CD4-positive, alpha-beta T cell treated with Interleukin-17A for 4 hours (primary cell): Measurements from ENCODE around the gene OR13C9.
"Not testable (repeated sequence)": the region's sequence is repeated elsewhere in the genome, so short reads cannot be mapped to it uniquely, and the experiment has no call there.

ENCODE experiments used
- DNase-seq: peaks from one replicate; pipeline ENCODE4 v3.0.0-alpha.2; 2020; ENCODE audit warnings: mixed read lengths

OR13C9 gene, protein sequence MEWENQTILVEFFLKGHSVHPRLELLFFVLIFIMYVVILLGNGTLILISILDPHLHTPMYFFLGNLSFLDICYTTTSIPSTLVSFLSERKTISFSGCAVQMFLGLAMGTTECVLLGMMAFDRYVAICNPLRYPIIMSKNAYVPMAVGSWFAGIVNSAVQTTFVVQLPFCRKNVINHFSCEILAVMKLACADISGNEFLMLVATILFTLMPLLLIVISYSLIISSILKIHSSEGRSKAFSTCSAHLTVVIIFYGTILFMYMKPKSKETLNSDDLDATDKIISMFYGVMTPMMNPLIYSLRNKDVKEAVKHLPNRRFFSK

DNA sequence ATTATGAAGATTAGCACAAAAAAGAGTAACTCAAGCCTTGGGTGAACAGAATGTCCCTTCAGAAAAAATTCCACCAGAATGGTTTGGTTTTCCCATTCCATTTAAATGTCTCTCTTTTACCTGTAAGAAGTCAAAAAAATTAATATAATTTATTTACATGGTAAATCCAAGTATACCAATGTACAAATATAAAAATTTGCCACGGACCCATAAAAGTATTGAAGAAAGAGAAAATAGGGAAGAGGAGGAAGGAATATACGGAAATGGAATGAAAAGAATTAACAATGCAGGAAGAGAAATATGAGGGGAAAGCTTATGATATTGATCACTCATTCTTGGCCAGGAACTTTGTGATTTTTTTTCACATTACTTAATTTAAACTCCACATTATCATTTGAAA is at the start of gene OR13C9:
OR13C9 (minus strand) TSS at position 101 of the 400 bp plus-strand sequence; CDS start at position 101, 0 bp downstream.
- DNase-seq, result no peak

DNA sequence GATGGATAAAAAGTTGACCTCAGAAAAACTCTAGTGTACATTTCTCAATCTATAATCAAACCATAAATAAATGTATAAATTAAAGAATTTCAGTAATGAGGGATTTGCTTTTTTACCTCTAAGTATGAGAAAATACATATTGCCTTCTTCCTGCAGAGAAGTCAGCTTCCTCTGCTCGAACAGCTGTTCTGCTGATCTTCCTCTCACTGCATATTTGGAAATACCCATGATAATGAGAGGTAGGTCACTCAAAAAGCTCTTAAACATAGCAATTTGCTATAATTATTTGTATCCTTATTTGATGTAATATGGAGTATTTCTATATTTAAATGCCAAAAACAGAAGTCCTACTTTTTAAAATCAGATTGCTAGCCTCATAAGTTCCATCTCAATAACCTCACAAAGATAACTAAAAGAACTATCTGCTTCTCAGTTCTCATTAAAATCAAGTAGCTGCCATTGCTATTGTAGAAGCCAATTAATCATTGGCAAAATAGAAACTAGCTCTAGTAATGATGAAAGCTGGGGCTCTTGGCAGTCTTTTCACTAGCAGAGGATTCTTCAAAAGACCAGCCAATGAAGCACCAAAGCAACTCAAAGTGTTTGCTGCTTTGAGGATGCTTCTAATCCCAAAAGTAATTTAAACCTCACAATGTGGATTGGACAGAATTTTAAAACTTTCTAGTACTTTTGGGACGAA is 40.6 kb upstream of the OR13C9 start:
- DNase-seq, result no peak

DNA sequence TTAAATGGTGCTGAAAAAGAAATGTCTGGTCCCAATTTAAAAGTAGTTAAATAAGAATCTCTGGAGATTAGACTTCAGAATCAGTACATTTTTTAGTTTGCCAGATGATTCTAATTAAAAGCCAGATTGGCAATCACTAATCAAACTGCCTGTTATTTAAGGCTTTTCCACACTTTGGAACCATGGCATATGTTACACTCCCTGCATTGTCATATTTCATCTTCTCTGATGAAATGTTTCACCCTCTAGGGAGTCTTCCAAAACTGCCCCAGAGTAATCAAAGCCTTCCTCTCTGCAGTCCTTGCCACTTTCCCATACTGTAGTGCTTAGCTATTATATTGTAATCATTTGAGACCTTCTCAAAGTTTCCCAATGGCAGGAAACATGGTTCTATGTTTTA is 17.5 kb upstream of the OR13C9 start:
- no peak for DNase-seq

DNA sequence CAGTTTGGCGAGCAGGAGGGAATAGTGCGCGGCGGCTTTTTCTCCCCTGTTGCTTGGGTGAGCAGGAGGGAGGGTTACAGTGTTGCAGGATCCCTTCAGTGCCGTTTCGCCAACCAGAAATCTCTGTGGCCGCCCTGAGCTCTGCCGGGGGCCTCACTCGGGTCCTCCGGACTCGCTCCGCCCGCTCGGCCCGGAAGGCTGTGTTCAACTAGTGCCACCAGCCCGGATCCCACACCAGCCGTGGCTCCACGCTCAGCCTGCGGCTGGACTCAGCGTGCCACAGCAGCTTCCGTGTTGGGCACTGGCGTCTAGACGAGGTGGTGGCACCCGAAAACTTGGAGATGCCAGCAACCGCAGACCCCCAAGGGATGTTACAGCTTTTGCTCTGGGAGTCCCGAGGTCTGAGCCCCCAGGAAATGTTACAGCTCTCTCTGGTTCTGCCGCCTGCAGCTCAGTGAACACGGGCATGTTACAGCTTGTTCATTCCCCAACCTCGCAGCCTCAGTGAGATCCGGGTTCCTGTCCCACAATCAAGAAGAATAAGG is 16.0 kb upstream of the OR13C9 start:
- DNase-seq, result no peak

DNA sequence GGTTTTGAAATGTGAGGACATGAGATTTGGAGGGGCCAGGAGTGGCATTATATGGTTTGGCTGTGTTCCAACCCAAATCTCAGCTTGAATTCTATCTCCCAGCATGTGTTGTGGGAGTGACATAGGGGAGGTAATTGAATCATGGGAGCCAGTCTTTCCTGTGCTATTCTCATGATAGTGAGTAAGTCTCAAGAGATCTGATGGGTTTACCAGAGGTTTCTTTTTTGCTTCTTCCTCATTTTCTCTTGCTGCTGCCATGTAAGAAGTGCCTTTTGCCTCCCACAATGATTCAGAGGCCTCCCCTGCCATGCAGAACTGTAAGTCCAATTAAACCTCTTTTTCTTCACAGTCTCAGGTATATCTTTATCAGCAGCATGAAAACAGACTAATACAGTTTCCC is 8.0 kb upstream of the OR13C9 start:
- not testable (repeated sequence) for DNase-seq

DNA sequence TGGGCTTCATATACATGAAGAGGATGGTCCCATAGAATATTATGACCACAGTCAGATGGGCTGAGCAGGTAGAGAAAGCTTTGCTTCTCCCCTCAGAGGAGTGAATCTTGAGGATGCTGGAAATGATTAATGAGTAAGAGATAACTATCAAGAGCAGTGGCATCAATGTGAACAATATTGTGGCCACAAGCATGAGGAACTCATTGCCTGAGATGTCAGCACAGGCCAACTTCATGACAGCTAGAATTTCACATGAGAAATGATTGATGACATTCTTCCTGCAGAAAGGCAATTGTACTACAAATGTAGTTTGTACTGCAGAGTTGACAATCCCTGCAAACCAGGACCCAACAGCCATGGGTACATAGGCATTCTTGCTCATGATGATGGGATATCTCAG is 586 bp downstream of the OR13C9 start:
- no peak for DNase-seq

DNA sequence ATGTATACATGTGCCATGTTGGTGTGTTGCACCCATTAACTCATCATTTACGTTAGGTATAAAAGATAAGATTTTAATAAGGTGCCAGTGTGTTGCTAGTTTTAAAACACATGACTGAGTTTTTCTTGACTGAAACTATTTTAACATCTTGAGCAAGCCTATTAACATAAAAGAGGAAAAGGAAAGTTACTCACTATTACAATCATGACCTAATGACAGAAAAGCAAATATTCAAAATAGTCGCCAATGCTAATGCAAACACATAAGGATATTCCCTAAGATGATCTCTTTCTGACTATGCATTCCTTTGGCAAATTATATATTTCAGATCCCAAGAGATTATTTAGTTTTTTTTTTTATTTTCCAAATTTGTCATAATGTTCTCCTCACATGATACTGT is 6.8 kb downstream of the OR13C9 start:
- DNase-seq, result no peak

DNA sequence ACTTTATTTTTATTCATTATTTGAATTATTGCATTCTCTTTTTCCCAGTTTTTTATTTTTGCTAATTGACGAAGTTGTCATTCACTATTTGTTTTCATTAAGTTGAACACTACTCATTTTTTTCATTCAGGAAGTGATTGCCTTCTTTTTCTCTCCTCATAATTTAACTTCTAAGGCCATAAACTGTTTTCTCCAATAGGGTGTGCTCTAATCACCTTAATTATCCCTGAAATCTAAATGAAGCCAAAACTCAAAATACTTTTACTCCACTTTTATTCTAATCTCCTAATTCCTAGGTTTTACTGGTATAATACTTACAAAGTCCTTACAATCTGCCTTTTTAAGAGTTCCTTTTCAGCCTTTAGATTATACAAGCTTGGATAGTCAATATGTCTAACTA is 9.7 kb downstream of the OR13C9 start:
- no peak for DNase-seq

DNA sequence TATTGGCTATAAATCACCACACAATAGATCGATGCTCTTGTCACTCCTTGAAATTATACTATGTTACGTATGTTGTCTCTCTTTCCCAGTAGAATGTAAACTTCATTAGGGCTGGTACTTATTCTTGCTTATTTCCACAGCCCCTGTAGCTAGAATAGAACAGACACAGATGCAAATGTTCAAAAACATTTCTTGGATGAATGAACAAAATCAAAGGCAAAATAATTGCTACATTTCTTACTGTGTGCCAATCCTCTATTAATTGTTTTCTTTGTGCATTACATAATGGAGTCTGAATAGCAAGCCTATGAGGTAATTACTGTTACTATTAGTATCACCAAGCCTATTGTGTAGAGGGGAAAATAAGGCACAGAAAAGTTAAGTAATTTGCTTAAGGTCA is 11.9 kb downstream of the OR13C9 start:
- DNase-seq, result no peak

DNA sequence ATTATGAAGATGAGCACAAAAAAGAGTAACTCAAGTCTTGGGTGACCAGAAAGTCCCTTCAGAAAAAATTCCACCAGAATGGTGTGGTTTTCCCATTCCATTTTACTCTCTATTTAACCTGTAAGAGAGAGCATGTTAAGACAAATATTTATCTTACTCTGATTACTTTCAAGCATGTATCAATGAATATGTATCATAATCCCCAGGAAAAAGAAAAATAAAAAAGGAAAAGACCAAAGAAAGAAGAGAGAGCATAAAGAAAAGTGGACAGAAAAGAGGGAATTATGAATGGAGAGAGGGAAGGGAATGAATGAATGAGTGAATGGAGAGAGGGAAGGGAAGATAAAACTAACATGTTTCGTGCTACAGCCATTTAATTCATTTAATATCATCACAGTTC is 12.5 kb downstream of the OR13C9 start, which contains the start of gene OR13C2:
OR13C2 (minus strand) TSS at position 101 of the 400 bp plus-strand sequence; CDS start at position 101, 0 bp downstream.
- not testable (repeated sequence) for DNase-seq

DNA sequence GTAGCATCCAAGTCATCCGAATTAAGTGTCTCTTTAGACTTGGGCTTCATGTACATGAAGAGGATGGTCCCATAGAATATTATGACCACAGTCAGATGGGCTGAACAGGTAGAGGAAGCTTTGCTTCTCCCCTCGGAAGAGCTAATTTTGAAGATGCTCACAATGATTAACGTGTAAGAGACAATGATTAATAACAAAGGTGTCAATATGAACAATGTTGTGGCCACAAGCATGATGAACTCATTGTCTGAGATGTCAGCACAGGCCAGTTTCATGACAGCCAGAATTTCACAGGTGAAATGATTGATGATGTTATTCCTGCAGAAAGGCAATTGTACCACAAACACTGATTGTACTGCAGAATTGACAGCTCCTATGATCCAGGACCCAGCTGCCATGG is 13.2 kb downstream of the OR13C9 start:
- no peak for DNase-seq

DNA sequence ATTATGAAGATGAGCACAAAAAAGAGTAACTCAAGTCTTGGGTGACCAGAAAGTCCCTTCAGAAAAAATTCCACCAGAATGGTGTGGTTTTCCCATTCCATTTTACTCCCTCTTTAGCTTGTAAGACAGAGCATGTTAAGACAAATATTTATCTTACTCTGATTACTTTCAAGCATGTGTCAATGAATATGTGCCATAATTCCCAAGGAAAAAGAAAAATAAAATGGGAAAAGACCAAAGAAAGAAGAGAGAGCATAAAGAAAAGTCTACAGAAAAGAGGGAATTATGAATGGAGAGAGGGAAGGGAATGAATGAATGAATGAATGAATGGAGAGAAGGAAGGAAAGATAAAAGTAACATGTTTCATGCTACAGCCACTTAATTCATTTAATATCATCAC is 18.7 kb downstream of the OR13C9 start, which contains the start of gene OR13C5:
OR13C5 (minus strand) TSS at position 101 of the 400 bp plus-strand sequence; CDS start at position 101, 0 bp downstream.
- not testable (repeated sequence) for DNase-seq

DNA sequence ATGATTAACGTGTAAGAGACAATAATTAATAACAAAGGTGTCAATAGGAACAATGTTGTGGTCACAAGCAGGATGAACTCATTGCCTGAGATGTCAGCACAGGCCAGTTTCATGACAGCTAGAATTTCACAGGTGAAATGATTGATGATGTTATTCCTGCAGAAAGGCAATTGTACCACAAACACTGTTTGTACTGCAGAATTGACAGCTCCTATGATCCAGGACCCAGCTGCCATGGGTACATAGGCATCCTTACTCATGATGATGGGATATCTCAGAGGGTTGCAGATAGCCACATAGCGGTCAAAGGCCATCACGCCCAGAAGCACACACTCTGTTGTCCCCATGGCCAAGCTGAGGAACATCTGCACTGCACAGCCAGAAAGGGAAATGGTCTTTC is 19.3 kb downstream of the OR13C9 start:
- not testable (repeated sequence) for DNase-seq

DNA sequence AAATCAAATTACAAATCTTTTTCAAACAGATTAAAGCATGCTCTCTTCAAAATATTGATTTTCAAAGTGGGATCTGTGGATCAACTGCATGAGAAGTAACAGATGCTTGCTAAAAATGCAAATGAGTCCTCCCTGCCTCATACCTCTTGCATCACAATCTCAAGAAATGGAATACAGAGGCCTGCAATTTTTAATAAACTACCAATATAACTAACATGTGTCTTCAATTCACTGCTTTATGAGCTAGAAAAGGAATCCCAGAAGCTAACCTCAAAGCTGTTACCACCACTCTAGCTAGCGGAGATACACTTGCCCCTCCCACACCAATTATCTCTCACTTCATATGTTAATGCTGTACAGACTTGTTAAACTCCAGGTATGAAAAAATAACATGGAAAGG is 28.4 kb downstream of the OR13C9 start:
- DNase-seq, result no peak

DNA sequence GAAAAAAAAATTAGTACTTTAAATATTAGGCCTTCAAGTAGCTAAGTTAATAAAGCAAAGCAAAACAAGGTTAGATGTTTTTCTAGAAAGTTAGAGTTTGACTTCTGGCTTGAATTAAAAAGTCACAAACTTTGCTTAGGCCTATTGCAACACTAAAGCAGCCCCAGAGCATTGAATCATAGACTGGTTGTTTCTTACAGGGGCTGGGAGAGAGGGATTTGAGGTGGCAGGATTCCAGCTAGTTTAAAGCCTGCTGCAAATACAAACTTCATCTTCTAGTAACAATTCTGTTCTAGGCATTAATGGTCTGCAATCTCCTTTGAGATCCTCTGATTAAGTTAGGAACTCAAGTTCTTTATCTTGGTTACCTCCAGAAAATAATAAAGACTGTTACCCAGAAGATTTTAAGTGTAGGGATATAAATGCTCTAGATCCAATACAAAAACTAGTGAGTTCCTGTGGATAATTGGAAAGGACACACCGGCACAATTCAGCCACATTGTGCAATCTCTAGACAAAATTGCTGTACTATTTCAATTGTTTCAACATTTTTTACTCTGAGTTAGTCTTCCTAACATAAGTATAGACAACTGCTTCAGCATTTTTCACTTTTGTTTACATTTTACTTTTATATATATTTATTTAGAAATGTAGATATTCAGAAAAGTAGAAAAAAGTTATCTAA is 31.4 kb downstream of the OR13C9 start:
- no peak for DNase-seq

DNA sequence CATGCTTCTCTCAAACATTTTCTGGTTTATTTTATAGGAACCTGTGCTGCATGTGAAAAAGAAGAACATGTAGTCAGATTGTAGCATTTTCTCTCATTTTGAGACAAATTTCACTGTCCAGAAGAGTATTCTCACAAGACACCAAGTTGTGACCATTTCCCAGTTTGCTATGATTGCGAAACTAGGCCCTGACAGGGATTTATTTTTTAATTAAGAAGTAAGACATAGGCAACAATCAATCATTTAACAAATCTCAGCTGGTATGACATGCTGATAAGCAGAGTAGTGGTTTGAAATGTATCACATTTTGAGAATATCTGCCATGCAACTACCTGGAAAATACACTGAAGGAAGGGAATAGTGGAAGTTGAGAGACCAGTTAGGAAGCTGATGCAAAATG is 37.4 kb downstream of the OR13C9 start:
- DNase-seq, result no peak

DNA sequence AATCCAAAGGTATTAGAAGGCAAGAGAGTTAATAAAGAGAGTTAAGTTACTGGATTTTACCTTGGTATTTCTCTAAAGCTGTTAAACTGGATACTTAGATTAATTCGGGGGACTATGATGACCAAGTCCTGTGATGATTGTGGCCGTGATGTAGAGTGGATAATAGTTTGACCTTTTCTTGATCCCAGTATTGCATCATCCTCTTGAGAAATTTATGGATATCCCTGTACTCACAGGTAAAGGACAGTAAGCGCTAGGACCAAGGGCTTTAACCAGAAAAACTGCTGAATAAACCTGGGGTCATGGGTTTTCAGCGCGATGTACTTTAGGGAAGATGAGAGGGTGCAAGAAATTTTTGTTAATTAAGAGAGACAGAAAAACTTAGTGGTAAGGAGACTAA is 40.7 kb downstream of the OR13C9 start:
- no peak for DNase-seq

DNA sequence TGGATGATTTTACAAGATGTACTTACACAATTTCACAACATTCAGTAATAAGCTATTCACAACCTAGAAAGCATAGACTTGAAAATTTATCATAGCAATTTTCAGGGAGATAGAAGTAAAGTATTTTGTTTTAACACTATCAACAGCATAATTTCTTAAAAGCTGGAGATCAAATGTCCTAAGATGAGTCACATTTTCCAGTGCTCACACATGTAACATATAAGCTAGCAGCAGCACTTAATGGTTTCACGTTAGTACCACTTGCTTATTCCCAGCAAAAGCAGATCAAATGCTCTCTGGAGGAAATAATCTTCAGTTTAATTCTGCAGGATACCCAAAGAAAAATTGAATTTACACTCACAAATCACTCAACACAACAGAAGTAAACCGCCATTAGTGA is 42.5 kb downstream of the OR13C9 start:
- DNase-seq, result no peak

DNA sequence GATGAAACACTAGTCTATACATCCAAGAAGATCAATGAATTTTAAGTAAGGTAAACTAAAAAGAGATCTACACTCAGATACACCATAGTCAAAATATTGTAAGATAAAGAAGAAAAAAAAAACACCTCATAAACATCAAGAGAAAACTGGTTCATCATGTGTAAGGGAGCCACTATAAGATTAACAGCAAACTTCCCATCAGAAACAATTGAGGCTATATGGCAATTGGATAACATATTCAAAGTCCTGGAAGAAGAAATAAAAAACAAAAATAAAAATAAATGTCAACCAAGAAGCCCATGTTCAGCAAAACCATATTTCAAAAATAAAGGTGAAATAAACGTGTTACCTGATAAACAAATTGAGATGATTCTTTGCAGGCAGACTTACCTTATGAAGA is 45.4 kb downstream of the OR13C9 start:
- DNase-seq, result no peak

DNA sequence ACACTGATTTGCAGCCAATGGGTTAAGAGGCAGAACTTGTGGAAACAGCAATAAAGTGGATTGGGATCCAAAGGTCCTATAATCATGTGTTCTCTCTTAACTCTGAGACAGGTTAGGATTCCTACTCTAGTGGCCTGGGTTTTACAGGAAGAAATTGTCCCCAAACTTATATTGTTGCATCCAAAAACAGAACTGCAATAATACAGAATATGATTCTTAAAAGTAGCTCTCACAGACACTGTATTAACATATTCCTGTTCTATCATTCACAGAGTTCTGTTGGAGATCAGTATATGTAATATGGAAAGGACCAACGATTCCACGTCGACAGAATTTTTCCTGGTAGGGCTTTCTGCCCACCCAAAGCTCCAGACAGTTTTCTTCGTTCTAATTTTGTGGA is 49.1 kb downstream of the OR13C9 start, which contains the start of gene OR13C8:
OR13C8 (plus strand) TSS at position 301 of the 400 bp plus-strand sequence; CDS start at position 301, 0 bp downstream.
- no peak for DNase-seq
